Endothelial cell of umbilical vein (primary cell): ENCODE results near the gene ZNF43. TPM values are rescaled to one million over a fixed set of nuclear protein-coding genes. Genes with fewer than 3 reads are reported as not detected.

ENCODE experiments used
- BruUV-seq: library from RNA; stranded (reverse); fragments of 400-500 nt; replicated peaks from 2 replicates; lab custom pipeline; 2021; lab: Mats Ljungman, UMichigan
- CTCF ChIA-PET: fragments of 300-600, 350-600 bp; sonication (Branson Sonifier 250); formaldehyde crosslinking; loops from one replicate; lab custom pipeline; 2021; ENCODE audit warnings: antibody characterized with exemption, inconsistent platforms; lab: Charles Lee
- POLR2A ChIA-PET: fragments of 300-600, 350-600 bp; sonication (Branson Sonifier 250); formaldehyde crosslinking; loops from one replicate; lab custom pipeline; 2021; ENCODE audit warnings: antibody characterized with exemption, inconsistent platforms; lab: Charles Lee
- DNase-seq: peaks from one replicate; pipeline ENCODE4 v3.0.0-alpha.2; 2011; ENCODE audit warnings: low read depth, low spot score
- FAIRE-seq: peaks from 2 replicates; lab custom pipeline; 2011; peaks lifted over from hg19 to GRCh38; lab: Jason Lieb, UNC
- H2AFZ ChIP-seq: 2 replicates; pipeline ENCODE4 v1.6.0; 2012; ENCODE audit warnings: low read depth, low read length, control low read depth, inconsistent platforms
- H3K27ac ChIP-seq: 2 replicates; pipeline ENCODE4 v1.5.1; 2011; ENCODE audit warnings: low read depth, mild to moderate bottlenecking, control low read depth, low read length, moderate library complexity; ENCODE audit not compliant: insufficient read depth
- H3K27me3 ChIP-seq, 2 experiments: 2 replicates each; pipeline versions ENCODE4 v1.6.0 to v1.6.1; 2011; ENCODE audit warnings: low read length in 2 of 2, mixed read lengths in 1 of 2; ENCODE audit not compliant: control insufficient read depth in 2 of 2, insufficient read depth in 2 of 2
- H3K36me3 ChIP-seq, 2 experiments: 2 replicates in 1 of 2; 3 replicates in 1 of 2; pipeline ENCODE4 v1.5.1; 2011; ENCODE audit warnings: low read length in 2 of 2, mild to moderate bottlenecking in 1 of 2, moderate library complexity in 1 of 2; ENCODE audit not compliant: control insufficient read depth in 2 of 2, insufficient read depth in 2 of 2; ENCODE audit errors: extremely low read depth in 1 of 2
- H3K4me1 ChIP-seq: 3 replicates; pipeline ENCODE4 v1.5.1; 2011; ENCODE audit warnings: mild to moderate bottlenecking, low read length; ENCODE audit not compliant: control insufficient read depth, insufficient read depth; ENCODE audit errors: extremely low read depth
- H3K4me2 ChIP-seq: 2 replicates; pipeline ENCODE4 v1.6.1; 2011; ENCODE audit warnings: low read length, control low read depth, mixed read lengths; ENCODE audit not compliant: insufficient read depth
- H3K4me3 ChIP-seq, 3 experiments: fragments of 200-600 bp in 1 of 3; sonication (generic), shearing (Covaris generic) in 1 of 3; replicated peaks in 1 of 3; 2 replicates each; pipeline ENCODE4 v1.5.1; 2011 to 2016; ENCODE audit warnings: control low read depth in 3 of 3, low read length in 3 of 3, mild to moderate bottlenecking in 2 of 3, inconsistent platforms in 1 of 3, low read depth in 1 of 3, moderate library complexity in 1 of 3; ENCODE audit not compliant: insufficient read depth in 1 of 3
- H3K79me2 ChIP-seq: 2 replicates; pipeline ENCODE4 v1.6.0; 2012; ENCODE audit warnings: low read length, inconsistent platforms; ENCODE audit not compliant: control insufficient read depth, insufficient read depth
- H3K9ac ChIP-seq: replicated peaks from 2 replicates; pipeline ENCODE3; 2011; ENCODE audit warnings: low read length, control low read depth; ENCODE audit not compliant: insufficient read depth; ENCODE audit errors: extremely low read depth
- H3K9me1 ChIP-seq: replicated peaks from 3 replicates; pipeline ENCODE4 v1.6.0; 2011; ENCODE audit warnings: mild to moderate bottlenecking, low read length; ENCODE audit not compliant: control insufficient read depth, insufficient read depth; ENCODE audit errors: extremely low read depth
- H3K9me3 ChIP-seq: replicated peaks from 2 replicates; pipeline ENCODE4 v1.5.1; 2012; ENCODE audit warnings: low read length, inconsistent platforms; ENCODE audit not compliant: control insufficient read depth, insufficient read depth
- H4K20me1 ChIP-seq: replicated peaks from 2 replicates; pipeline ENCODE3; 2011; ENCODE audit warnings: mild to moderate bottlenecking, low read length; ENCODE audit not compliant: control insufficient read depth, insufficient read depth; ENCODE audit errors: extremely low read depth
- CTCF ChIP-seq, 2 donors: IDR thresholded peaks; 1 replicate in 1 of 2; 2 replicates in 1 of 2; pipeline ENCODE4 v1.5.1; 2011; ENCODE audit warnings: low read length in 2 of 2, mild to moderate bottlenecking in 2 of 2, moderate library complexity in 2 of 2, control low read depth in 1 of 2, inconsistent platforms in 1 of 2, low read depth in 1 of 2; ENCODE audit not compliant: insufficient read depth in 1 of 2; ENCODE audit errors: extremely low read depth in 1 of 2
- EZH2 ChIP-seq: IDR thresholded peaks from 2 replicates; pipeline ENCODE4 v1.6.1; 2012; ENCODE audit warnings: borderline replicate concordance, low read depth, mild to moderate bottlenecking, moderate library complexity, low read length, inconsistent platforms; ENCODE audit not compliant: severe bottlenecking
- FOS ChIP-seq: IDR thresholded peaks from 2 replicates; pipeline ENCODE4 v1.6.1; 2011; ENCODE audit warnings: mild to moderate bottlenecking, low read length, moderate library complexity, borderline replicate concordance; ENCODE audit not compliant: insufficient read depth
- GATA2 ChIP-seq: IDR thresholded peaks from 2 replicates; pipeline ENCODE4 v1.7.0; 2011; ENCODE audit warnings: low read depth, mild to moderate bottlenecking, moderate library complexity, mixed read lengths, low read length; ENCODE audit not compliant: insufficient read length, insufficient read depth
- JUN ChIP-seq: IDR thresholded peaks from 2 replicates; pipeline ENCODE4 v1.6.1; 2011; ENCODE audit warnings: borderline replicate concordance, low read depth; ENCODE audit not compliant: insufficient read length, insufficient read depth
- MAX ChIP-seq: IDR thresholded peaks from 2 replicates; pipeline ENCODE4 v1.6.1; 2011; ENCODE audit not compliant: insufficient read depth, insufficient read length
- MYC ChIP-seq: IDR thresholded peaks from one replicate; pipeline ENCODE4 v1.6.1; 2011; ENCODE audit warnings: mild to moderate bottlenecking, low read depth, low read length
- POLR2A ChIP-seq: IDR thresholded peaks from 2 replicates; pipeline ENCODE4 v1.6.1; 2012; ENCODE audit warnings: low read depth, mild to moderate bottlenecking, control low read depth, low read length
- POLR2AphosphoS5 ChIP-seq: IDR thresholded peaks from 2 replicates; pipeline ENCODE4 v1.6.1; 2012; ENCODE audit warnings: low read depth, mild to moderate bottlenecking, control low read depth, low read length, moderate library complexity; ENCODE audit not compliant: insufficient read depth
- dilution Hi-C: fragments of 300-500 bp; cut with MboI; formaldehyde crosslinking; loops from one replicate; pipeline ENCODE4 v1.15.0; 2019; ENCODE audit warnings: low sequenced_read_pairs; ENCODE audit not compliant: extremely low pct_ligation_motif_present
- intact Hi-C: fragments of 100-400 bp; cut with micrococcal nuclease; formaldehyde crosslinking; loops from one replicate; pipeline ENCODE4 v1.10.0; 2022
- polyA plus RNA-seq, 4 experiments: library from polyadenylated mRNA; depleted of rRNA in 3 of 4; stranded (reverse) in 3 of 4; unstranded in 1 of 4; fragments of >200 nt; gene quantifications; 2 replicates each; pipeline versions ENCODE4 v1.2.1 to v1.2.3, GENCODE V29; 2011 to 2012; ENCODE audit warnings: missing spikeins in 1 of 4
- total RNA-seq: library from RNA; stranded (reverse); gene quantifications from 2 replicates; pipeline ENCODE4 v1.2.3, GENCODE V29; 2021

The ZNF43 gene
- total and polyA plus RNA-seq, 2 donors (not counting 3 experiments of a cell fraction or from before 2014, with no cell fraction given) = 6.4 to 21.1 TPM

DNA sequence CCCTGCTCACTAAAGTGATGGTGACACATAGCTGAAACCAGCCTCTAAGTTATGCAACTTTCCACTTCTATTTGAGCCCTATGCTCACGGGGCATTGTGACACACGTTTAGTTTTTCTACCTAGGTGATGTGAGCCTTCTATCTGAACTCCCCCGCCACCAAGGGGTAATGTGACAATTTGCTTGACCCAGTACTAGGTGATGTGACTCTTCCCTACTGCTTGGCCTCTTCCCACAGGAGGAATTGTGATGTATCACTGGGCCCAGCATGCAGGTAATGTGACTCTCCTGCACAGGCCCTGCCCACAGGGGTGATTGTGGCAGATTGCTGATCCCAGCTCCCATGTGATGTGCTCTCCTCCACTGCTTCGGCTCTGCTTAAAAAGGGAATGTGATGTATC lies 42.7 kb upstream of the ZNF43 start:
- Histone ChIP-seq H3K4me3 (no peak overlapping the region), H3K9me1 (no peaks in the 10 kb centered on the region), H3K9me3 (peaks cover 6% of the 10 kb centered on the region), H3K4me1 (no peaks in the 10 kb centered on the region), H2AFZ (no peak overlapping the region), H3K9ac (no peak overlapping the region), H3K79me2 (no peaks in the 10 kb centered on the region), H3K27me3 (no peaks in the 10 kb centered on the region), H4K20me1 (no peaks in the 10 kb centered on the region), H3K27ac (no peak overlapping the region), H3K4me2 (no peak overlapping the region), H3K36me3 (no peaks in the 10 kb centered on the region)
- no peak for TF ChIP-seq EZH2
- TF ChIP-seq MYC = no peak
- TF ChIP-seq JUN = no peak
- TF ChIP-seq GATA2 = no peak
- no peak for TF ChIP-seq CTCF (IDR thresholded peaks at IDR 0.05; ENCODE audit: extremely low read depth in 1 of 2, insufficient read depth in 1 of 2, low read depth in 1 of 2, low read length in 2 of 2)
- TF ChIP-seq MAX = no peak
- no peak for TF ChIP-seq POLR2AphosphoS5
- TF ChIP-seq POLR2A = no peak
- TF ChIP-seq FOS = no peak
- FAIRE-seq = no peak
- dilution Hi-C loops = no loop called here
- DNase-seq = no peak
- ChIA-PET CTCF (no interaction called here), POLR2A (no interaction called here)
- BruUV-seq = no TSS peak
- intact Hi-C loops = no loop called here
